SU-DHL-6 (cell line): ENCODE measurements around the gene BNIP5.

Experiments
- H2AFZ ChIP-seq: fragments of 200-600 bp; sonication (generic); 2 replicates; pipeline ENCODE4 v1.6.1; 2014; ENCODE audit warnings: low read depth, mild to moderate bottlenecking, moderate library complexity, mixed read lengths, antibody characterized with exemption, low read length; ENCODE audit not compliant: severe bottlenecking
- H3F3A ChIP-seq: fragments of 200-600 bp; shearing (Covaris generic); 2 replicates; pipeline ENCODE4 v1.6.0; 2016; ENCODE audit warnings: antibody characterized with exemption, mild to moderate bottlenecking; ENCODE audit not compliant: insufficient read depth
- H3K27ac ChIP-seq: fragments of 200-600 bp; sonication (generic); 2 replicates; pipeline ENCODE4 v1.5.1; 2016; ENCODE audit warnings: low read depth, mild to moderate bottlenecking, low read length, moderate library complexity, mixed read lengths
- H3K27me3 ChIP-seq: fragments of 200-600 bp; sonication (generic), shearing (Covaris generic); 2 replicates; pipeline ENCODE4 v1.6.0; 2014; ENCODE audit warnings: mild to moderate bottlenecking, low read length
- H3K36me3 ChIP-seq: fragments of 200-600 bp; sonication (generic); 2 replicates; pipeline ENCODE4 v1.6.1; 2014; ENCODE audit warnings: mild to moderate bottlenecking, low read length, mixed read lengths
- H3K4me2 ChIP-seq: fragments of 300-600, 200-600 bp; shearing (Covaris generic), sonication (generic); 2 replicates; pipeline ENCODE4 v1.6.0; 2014; ENCODE audit warnings: low read length, low read depth, mild to moderate bottlenecking; ENCODE audit not compliant: poor library complexity, severe bottlenecking
- H3K4me3 ChIP-seq: fragments of 200-600 bp; sonication (generic); 2 replicates; pipeline ENCODE4 v1.5.1; 2014; ENCODE audit warnings: antibody characterized with exemption, low read length, mild to moderate bottlenecking, mixed read lengths; ENCODE audit not compliant: insufficient read depth, poor library complexity, severe bottlenecking
- H3K79me2 ChIP-seq: fragments of 200-600 bp; sonication (generic); 2 replicates; pipeline ENCODE4 v1.6.1; 2014; ENCODE audit warnings: mild to moderate bottlenecking, low read length, moderate library complexity; ENCODE audit not compliant: insufficient read depth
- H3K9ac ChIP-seq: fragments of 200-600 bp; sonication (generic); 2 replicates; pipeline ENCODE4 v1.7.0; 2014; ENCODE audit warnings: mild to moderate bottlenecking, low read length
- H3K9me2 ChIP-seq: fragments of 200-600 bp; sonication (generic); replicated peaks from 2 replicates; pipeline ENCODE4 v1.6.1; 2014; ENCODE audit warnings: low read length; ENCODE audit not compliant: insufficient read depth
- H3K9me3 ChIP-seq: fragments of 200-600 bp; sonication (generic); 2 replicates; pipeline ENCODE4 v1.6.1; 2014; ENCODE audit warnings: low read length, mixed read lengths; ENCODE audit not compliant: insufficient read depth
- H4K20me1 ChIP-seq: fragments of 200-600 bp; sonication (generic); 2 replicates; pipeline ENCODE4 v1.6.1; 2014; ENCODE audit warnings: low read depth, mild to moderate bottlenecking, antibody characterized with exemption, low read length, moderate library complexity, mixed read lengths
- CTCF ChIP-seq: fragments of 200-600 bp; sonication (generic); IDR thresholded peaks from one replicate; pipeline ENCODE4 v1.5.1; 2017; ENCODE audit warnings: antibody characterized with exemption, mild to moderate bottlenecking, low read length, moderate library complexity; ENCODE audit not compliant: insufficient read depth, poor library complexity, severe bottlenecking
- EZH2phosphoT487 ChIP-seq: fragments of 200-600 bp; sonication (generic), shearing (Covaris generic); conservative IDR thresholded peaks from 2 replicates; pipeline ENCODE4 v1.6.1; 2018; ENCODE audit warnings: mild to moderate bottlenecking, antibody characterized with exemption, low read length, moderate library complexity, mixed read lengths

Gene BNIP5

GRCh38 chr6:36298027-36298426 is 38.7 kb downstream of the BNIP5 start:
- no peak overlapping the region for H2AFZ ChIP-seq
- no peak overlapping the region for H3K27ac ChIP-seq
- no peaks in the 10 kb centered on the region for H3K27me3 ChIP-seq
- no peak overlapping the region for H3K4me3 ChIP-seq
- no peaks in the 10 kb centered on the region for H3K36me3 ChIP-seq
- no peak overlapping the region for H3K9ac ChIP-seq
- H3K9me3 ChIP-seq = no peaks in the 10 kb centered on the region
- H3K4me2 ChIP-seq = no peak overlapping the region
- no peaks in the 10 kb centered on the region for H3K9me2 ChIP-seq
- H3K79me2 ChIP-seq = no peaks in the 10 kb centered on the region
- no peak for TF ChIP-seq EZH2phosphoT487
- TF ChIP-seq CTCF = no peak
- no peaks in the 10 kb centered on the region for H3F3A ChIP-seq
- no peaks in the 10 kb centered on the region for H4K20me1 ChIP-seq

- no peak for TF ChIP-seq CTCF
- Histone ChIP-seq H3K4me3 (no peak overlapping the region), H4K20me1 (no peaks in the 10 kb centered on the region), H3K9me3 (no peaks in the 10 kb centered on the region), H2AFZ (no peak overlapping the region), H3K4me2 (no peak overlapping the region), H3K9ac (no peak overlapping the region), H3K9me2 (no peaks in the 10 kb centered on the region), H3F3A (no peaks in the 10 kb centered on the region), H3K27ac (no peak overlapping the region), H3K27me3 (no peaks in the 10 kb centered on the region), H3K36me3 (no peaks in the 10 kb centered on the region), H3K79me2 (no peaks in the 10 kb centered on the region)
These were observed 39.2 kb downstream of the BNIP5 start for GRCh38 chr6:36297511-36297910.

- H3K4me2 ChIP-seq = no peak overlapping the region
- no peak overlapping the region for H3K9ac ChIP-seq
- no peaks in the 10 kb centered on the region for H4K20me1 ChIP-seq
- H3K9me2 ChIP-seq = no peaks in the 10 kb centered on the region
- TF ChIP-seq EZH2phosphoT487 = no peak
- TF ChIP-seq CTCF = no peak
- H3K79me2 ChIP-seq = no peaks in the 10 kb centered on the region
- no peak overlapping the region for H3K27ac ChIP-seq
- no peaks in the 10 kb centered on the region for H3K27me3 ChIP-seq
- H3F3A ChIP-seq = no peaks in the 10 kb centered on the region
- H3K36me3 ChIP-seq = no peaks in the 10 kb centered on the region
- no peak overlapping the region for H3K4me3 ChIP-seq
- no peaks in the 10 kb centered on the region for H3K9me3 ChIP-seq
- H2AFZ ChIP-seq = no peak overlapping the region
These were observed 39.6 kb downstream of the BNIP5 start for GRCh38 chr6:36297051-36297450.

- no peaks in the 10 kb centered on the region for H4K20me1 ChIP-seq
- TF ChIP-seq EZH2phosphoT487 (no peak), CTCF (no peak)
- H3K27me3 ChIP-seq = no peaks in the 10 kb centered on the region
- no peak overlapping the region for H3K4me3 ChIP-seq
- H3K9me3 ChIP-seq = no peaks in the 10 kb centered on the region
- no peaks in the 10 kb centered on the region for H3K36me3 ChIP-seq
- H3K27ac ChIP-seq = no peak overlapping the region
- no peaks in the 10 kb centered on the region for H3F3A ChIP-seq
- H3K4me2 ChIP-seq = no peak overlapping the region
- H3K9me2 ChIP-seq = no peaks in the 10 kb centered on the region
- H3K9ac ChIP-seq = no peak overlapping the region
- H3K79me2 ChIP-seq = no peaks in the 10 kb centered on the region
- H2AFZ ChIP-seq = no peak overlapping the region
These were observed 40.4 kb downstream of the BNIP5 start for GRCh38 chr6:36296240-36296639.
